HG02840 (cell line): ENCODE data around the gene GRPR.
A peak's percentile ranks its signal among the peaks of the same experiment; 100 is the strongest.

Experiments used
- ATAC-seq: cut with Tn5 transposase; IDR thresholded peaks from one replicate; pipeline ENCODE4 v1.9.1; 2021; ENCODE audit warnings: mild to moderate bottlenecking, moderate library complexity, moderate number of reproducible peaks; ENCODE audit not compliant: unreplicated experiment, low FRiP score

Gene GRPR

GRCh38 chrX:16123222-16123786 is at the start of gene GRPR:
Gene GRPR (plus strand): TSS chrX:16123565. CDS start chrX:16123954, 389 bp downstream.
- peak; percentile 45 for ATAC-seq

- ATAC-seq = no peak
These were observed 48.3 kb upstream of the GRPR start for GRCh38 chrX:16075087-16075486.

GRCh38 chrX:16076834-16077233 is 46.5 kb upstream of the GRPR start:
- ATAC-seq = no peak

GRCh38 chrX:16077811-16078210 is 45.6 kb upstream of the GRPR start:
- ATAC-seq = no peak

GRCh38 chrX:16081357-16081756 is 42.0 kb upstream of the GRPR start:
- ATAC-seq = no peak

- no peak for ATAC-seq
These were observed 40.8 kb upstream of the GRPR start for GRCh38 chrX:16082470-16083085.

GRCh38 chrX:16087076-16087475 is 36.3 kb upstream of the GRPR start:
- ATAC-seq = no peak

GRCh38 chrX:16089086-16089485 is 34.3 kb upstream of the GRPR start:
- ATAC-seq = no peak

- no peak for ATAC-seq
These were observed 27.2 kb upstream of the GRPR start for GRCh38 chrX:16096141-16096540.

- ATAC-seq = no peak
These were observed 22.7 kb upstream of the GRPR start for GRCh38 chrX:16100673-16101072.

- ATAC-seq = no peak
These were observed 21.8 kb upstream of the GRPR start for GRCh38 chrX:16101581-16101980.

GRCh38 chrX:16103625-16104024 is 19.7 kb upstream of the GRPR start:
- ATAC-seq = no peak

GRCh38 chrX:16112428-16112827 is 10.9 kb upstream of the GRPR start:
- no peak for ATAC-seq

- ATAC-seq = no peak
These were observed 9.3 kb upstream of the GRPR start for GRCh38 chrX:16113978-16114565.

- ATAC-seq = no peak
These were observed 8.8 kb upstream of the GRPR start for GRCh38 chrX:16114611-16115010.

GRCh38 chrX:16119353-16120220 is 3.8 kb upstream of the GRPR start:
- ATAC-seq = peak; percentile 92

GRCh38 chrX:16120431-16120830 is 2.9 kb upstream of the GRPR start:
- ATAC-seq = no peak

- no peak for ATAC-seq
These were observed 836 bp downstream of the GRPR start for GRCh38 chrX:16124201-16124600.

GRCh38 chrX:16125520-16126149 is 2.3 kb downstream of the GRPR start:
- no peak for ATAC-seq

- ATAC-seq = no peak
These were observed 7.3 kb downstream of the GRPR start for GRCh38 chrX:16130707-16131106.

- ATAC-seq = no peak
These were observed 11.6 kb downstream of the GRPR start for GRCh38 chrX:16134936-16135335.
